Stimulated activated CD4-positive, alpha-beta T cell treated with anti-CD3 and anti-CD28 coated beads, TNF-alpha, amount 100 ng/mL, for 4 hours (primary cell): Measurements from ENCODE around the gene FBXO44.
A peak's percentile ranks its signal among the peaks of the same experiment; 100 is the strongest.
"Not testable (repeated sequence)": the region's sequence is repeated elsewhere in the genome, so short reads cannot be mapped to it uniquely, and the experiment has no call there.

Source experiments
- DNase-seq, 3 experiments: peaks; one replicate each; pipeline ENCODE4 v3.0.0-alpha.2; 2020; ENCODE audit warnings: low read depth in 3 of 3

FBXO44 gene

DNA sequence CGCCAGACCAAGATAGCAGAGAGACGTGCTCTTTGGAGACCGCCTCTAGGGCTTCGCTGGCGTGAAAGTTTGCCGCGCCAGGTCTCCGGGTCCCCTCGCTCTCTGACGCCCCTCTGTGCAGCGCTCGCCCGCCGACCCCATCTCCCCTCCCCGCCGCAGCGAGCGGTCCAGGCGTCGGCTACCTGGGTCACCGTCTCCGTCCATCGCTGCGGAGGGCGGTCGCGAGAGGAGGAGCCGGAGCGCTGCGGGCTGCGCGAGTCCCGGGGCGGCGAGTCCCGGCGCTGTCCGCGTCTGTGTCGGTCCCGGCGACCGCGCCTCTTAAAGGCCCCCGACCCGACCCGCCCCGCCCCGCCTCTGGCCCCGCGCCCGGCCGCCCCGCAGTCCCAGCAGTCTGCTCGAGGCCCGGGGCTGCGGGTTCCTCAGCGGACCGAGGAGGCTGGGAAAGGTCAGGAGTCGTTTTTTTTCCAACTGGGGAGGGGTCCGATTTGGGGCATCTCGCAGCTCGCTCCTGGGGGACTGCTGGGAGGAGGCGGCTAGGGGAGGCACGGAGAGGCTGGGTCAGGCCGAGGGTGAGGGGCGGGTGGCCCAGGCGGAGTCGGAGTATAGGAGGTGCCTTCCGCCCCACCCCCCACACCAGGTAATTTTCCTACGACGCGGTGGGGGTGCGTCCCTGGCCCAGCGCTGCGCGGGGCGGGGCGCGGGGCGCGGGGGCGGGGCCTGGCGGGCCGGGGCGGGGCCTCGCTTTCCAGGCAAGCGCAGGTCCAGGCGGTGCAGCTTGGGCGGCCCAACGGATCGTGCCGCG lies at the start of gene FBXO44, which contains the start of gene FBXO2:
FBXO44 (plus strand) TSS at position 741 of the 802 bp plus-strand sequence. CDS start 959 bp downstream, outside the sequence.
FBXO2 (minus strand) TSS at position 293 of the 802 bp plus-strand sequence; CDS start at position 204, 89 bp downstream.
- DNase-seq, result peak; percentile 53 to 62 (median 61)

DNA sequence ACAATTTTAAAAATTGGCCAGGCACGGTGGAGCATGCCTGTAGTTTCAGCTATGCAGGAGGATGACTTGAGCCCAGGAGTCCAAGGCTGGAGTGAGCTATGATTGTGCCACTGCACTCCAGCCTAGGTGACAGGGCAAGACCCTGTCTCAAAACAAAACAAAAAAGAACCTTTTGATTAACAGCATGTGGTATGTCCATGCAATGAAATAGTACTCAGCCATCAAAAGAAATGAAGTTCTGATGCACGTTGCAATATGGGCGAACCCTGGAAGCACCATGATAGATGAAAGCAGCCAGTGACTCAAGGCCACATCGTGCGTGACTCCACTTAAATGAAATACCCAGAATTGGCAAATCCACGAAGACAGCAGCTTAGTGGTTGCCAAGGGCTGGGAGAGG lies 47.9 kb upstream of the FBXO44 start:
- no peak for DNase-seq

- DNase-seq, result not testable (repeated sequence)
Measured at GRCh38 chr1:11608596-11609130, 46.0 kb upstream of the FBXO44 start.

GRCh38 chr1:11609378-11609777 lies 45.3 kb upstream of the FBXO44 start:
- not testable (repeated sequence) for DNase-seq

GRCh38 chr1:11610629-11611180 lies 44.0 kb upstream of the FBXO44 start:
- no peak for DNase-seq

GRCh38 chr1:11611638-11612327 lies 42.9 kb upstream of the FBXO44 start:
- DNase-seq, result no peak

DNA sequence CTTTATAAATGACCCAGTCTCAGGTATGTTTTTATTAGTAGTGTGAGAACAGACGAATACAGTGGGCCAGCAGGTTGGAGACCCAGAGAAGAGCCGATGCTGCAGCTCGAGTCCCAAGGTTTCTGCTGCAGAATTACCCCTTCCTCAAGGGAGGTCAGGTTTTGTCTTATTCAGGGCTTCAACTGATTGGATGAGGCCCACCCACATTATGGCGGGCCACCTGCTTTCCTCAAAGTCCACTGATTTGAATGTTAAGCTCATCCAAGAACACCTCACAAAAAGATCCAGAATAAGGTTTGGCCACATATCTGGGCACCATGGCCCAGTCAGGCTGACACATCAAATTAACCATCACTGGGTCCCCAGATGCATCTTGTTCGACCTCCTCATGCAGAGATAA lies 41.3 kb upstream of the FBXO44 start:
- DNase-seq, result no peak

DNA sequence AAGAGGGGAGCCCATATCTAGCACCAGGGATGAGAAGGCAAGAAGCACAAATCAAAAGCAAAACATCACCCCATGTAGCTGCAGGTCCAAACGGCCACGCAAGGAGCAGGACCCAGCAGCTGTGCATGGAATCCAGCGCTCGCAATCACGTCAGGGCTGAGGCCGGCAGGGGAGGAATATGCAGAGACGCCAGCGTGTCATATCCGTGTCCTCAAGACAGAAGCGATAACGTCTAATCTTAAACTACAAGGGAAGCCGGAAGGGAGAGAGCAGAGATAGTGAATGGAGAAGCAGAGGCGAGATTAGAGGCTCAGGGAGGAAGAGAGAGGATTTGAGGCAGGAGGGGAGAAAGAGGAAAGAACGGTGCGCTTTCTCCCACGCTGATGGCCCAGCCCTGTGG lies 39.6 kb upstream of the FBXO44 start:
- no peak for DNase-seq

GRCh38 chr1:11616766-11617165 lies 37.9 kb upstream of the FBXO44 start:
- no peak for DNase-seq

GRCh38 chr1:11617314-11617713 lies 37.4 kb upstream of the FBXO44 start:
- no peak for DNase-seq

- no peak for DNase-seq
Measured at GRCh38 chr1:11617741-11618140, 36.9 kb upstream of the FBXO44 start.

DNA sequence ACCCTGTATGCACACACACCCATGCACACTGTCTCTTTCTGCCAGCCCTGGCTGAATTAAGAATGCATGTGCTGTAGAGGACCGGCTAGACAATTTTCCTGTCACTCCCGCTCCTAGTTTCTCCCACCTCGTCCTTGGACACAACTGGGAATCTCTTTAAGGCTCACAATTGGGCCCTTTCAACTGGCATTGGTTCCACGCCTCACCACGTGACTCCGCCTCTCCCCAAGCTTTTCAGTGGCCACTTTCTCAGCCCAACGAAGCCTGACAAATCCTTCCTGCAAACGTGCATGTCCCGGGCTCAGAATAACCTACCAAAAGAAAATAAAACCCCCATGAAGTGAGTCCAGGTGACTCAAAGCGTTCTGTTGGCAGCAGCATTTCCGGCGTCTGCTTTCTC lies 34.3 kb upstream of the FBXO44 start:
- DNase-seq, result no peak

GRCh38 chr1:11620924-11621323 lies 33.8 kb upstream of the FBXO44 start:
- no peak for DNase-seq

DNA sequence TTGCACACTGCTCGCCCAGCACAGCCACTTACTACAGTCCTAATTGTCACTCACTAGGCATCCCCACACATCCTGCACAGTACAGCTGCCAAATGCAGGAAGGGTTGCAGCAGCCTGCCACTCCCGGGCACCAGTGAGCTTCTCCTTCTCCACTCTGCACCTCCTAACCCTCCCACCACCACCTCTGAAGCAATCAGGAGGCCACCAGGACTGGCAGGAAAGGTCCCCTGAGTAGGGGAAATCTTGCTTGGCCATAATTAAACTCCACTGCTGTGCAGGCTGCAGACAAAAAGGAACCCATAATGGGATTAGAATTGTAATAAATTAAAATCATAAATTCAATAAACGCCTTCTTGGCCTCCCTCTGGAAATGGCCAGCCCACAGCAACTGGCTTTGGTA lies 32.3 kb upstream of the FBXO44 start:
- no peak for DNase-seq

GRCh38 chr1:11623702-11624101 lies 31.0 kb upstream of the FBXO44 start:
- DNase-seq, result no peak

- no peak for DNase-seq
Measured at GRCh38 chr1:11626551-11626950, 28.1 kb upstream of the FBXO44 start.

GRCh38 chr1:11628767-11629166 lies 25.9 kb upstream of the FBXO44 start:
- DNase-seq, result no peak

- DNase-seq, result no peak
Measured at GRCh38 chr1:11629184-11630016, 25.3 kb upstream of the FBXO44 start.

DNA sequence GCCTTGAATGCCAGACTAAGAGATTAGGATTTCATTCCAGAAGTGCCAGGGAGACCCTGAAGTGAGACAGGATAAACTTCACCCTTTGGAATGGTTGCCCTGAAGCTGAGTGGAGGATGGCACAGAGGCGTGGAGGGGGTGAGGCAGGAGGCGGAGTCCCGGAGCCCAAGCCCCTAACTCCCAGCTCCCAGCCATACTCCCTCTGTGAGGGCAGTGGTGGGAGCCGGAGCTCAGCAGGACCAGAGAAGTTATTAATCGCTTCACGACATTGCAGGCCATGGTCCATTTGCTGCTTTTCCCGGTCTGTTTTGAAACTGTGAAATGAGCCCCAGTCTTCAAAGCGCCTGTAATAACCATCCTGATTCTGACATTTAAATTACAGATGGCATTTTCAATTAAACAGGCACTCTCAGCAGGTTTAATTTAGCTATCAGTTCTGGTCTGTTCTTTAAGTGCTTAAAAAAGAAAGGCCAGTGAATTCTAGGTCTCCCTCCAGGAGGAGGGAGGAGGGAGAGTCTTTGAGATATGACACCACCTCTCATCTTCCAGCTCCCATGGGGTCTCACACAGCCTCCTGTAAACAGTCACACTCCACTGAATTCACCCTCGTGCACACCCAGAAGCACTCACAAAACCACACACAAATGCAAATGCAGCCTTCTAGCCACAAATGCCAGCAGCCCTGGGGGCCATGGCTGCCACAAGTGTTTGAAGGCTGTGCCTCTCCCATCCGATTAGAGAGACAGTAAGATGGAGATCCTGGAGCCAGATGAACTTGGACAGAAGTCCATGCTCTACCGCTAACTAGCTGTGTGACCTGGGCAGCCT lies 20.1 kb upstream of the FBXO44 start:
- no peak for DNase-seq

DNA sequence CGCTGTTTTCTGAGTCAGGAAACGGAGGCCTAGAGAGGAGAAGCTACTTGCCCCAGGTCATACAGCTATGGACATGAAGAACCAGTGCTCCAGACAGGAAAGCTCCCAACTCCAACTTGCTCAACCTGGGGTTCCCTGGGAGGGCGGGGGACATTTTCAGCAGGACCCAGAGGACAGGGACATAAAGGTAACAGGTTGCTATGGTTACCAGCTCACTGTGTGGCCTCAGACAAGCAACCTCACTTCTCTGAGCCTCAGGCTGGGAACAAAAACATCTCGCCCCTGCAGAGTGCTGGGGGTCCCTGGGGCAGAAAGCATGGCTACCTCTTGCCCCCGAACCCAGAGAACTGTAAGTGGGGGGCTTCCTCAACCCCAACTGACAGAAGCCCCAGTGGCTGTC lies 16.6 kb upstream of the FBXO44 start:
- no peak for DNase-seq

DNA sequence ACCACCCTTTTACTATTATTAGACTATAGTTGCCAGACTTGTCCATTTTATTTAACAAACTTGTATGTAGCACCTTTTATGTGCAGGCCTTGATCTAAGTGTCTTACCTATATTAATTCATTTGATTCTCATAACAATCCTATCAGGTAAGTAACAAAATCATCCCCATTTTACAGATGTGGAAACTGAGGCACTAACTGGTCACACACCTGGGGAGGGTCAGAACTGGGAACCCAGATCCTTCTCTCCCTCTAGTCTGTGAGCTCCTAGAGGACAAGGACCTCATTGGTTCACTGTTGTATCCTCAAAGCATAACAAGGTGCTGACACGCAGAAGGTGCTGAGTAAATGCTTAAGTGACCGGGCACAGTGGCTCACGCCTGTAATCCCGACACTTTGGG lies 15.3 kb upstream of the FBXO44 start:
- no peak for DNase-seq
